Stimulated activated CD4-positive, alpha-beta T cell treated with anti-CD3 and anti-CD28 coated beads, Interleukin-1b, Interleukin-23, amount 100 ng/mL, for 48 hours (primary cell): ENCODE measurements around the gene KRTAP10-7.
"Not testable (repeated sequence)": the region's sequence is repeated elsewhere in the genome, so short reads cannot be mapped to it uniquely, and the experiment has no call there.

Source experiments
- DNase-seq: peaks from one replicate; pipeline ENCODE4 v3.0.0-alpha.2; 2020

The KRTAP10-7 gene

GRCh38 chr21:44600118-44600978 is at the start of gene KRTAP10-7:
TSS of gene KRTAP10-7 (plus strand) at chr21:44600597. CDS start at chr21:44600622, 25 bp downstream.
- DNase-seq: not testable (repeated sequence)

- DNase-seq: no peak
These were observed 49.6 kb upstream of the KRTAP10-7 start for GRCh38 chr21:44550807-44551206.

GRCh38 chr21:44551340-44551961 is 48.9 kb upstream of the KRTAP10-7 start, which contains the start of gene KRTAP10-2:
TSS of gene KRTAP10-2 (minus strand) at chr21:44551505. CDS start at chr21:44551458, 47 bp downstream.
- DNase-seq: no peak

GRCh38 chr21:44552136-44552535 is 48.3 kb upstream of the KRTAP10-7 start:
- DNase-seq: no peak

GRCh38 chr21:44552681-44553080 is 47.7 kb upstream of the KRTAP10-7 start:
- DNase-seq: no peak

GRCh38 chr21:44555200-44555875 is 45.1 kb upstream of the KRTAP10-7 start:
- no peak for DNase-seq

- no peak for DNase-seq
These were observed 43.5 kb upstream of the KRTAP10-7 start for GRCh38 chr21:44556879-44557278.

GRCh38 chr21:44557491-44558328 is 42.7 kb upstream of the KRTAP10-7 start:
- no peak for DNase-seq

GRCh38 chr21:44558329-44558675 is 42.1 kb upstream of the KRTAP10-7 start:
- DNase-seq: not testable (repeated sequence)

GRCh38 chr21:44558695-44559094 is 41.7 kb upstream of the KRTAP10-7 start, which contains the start of gene KRTAP10-3:
TSS of gene KRTAP10-3 (minus strand) at chr21:44558795. CDS start at chr21:44558715, 80 bp downstream.
- DNase-seq: no peak

GRCh38 chr21:44564099-44564498 is 36.3 kb upstream of the KRTAP10-7 start:
- DNase-seq: no peak

- no peak for DNase-seq
These were observed 35.4 kb upstream of the KRTAP10-7 start for GRCh38 chr21:44564886-44565598.

- DNase-seq: no peak
These were observed 34.0 kb upstream of the KRTAP10-7 start for GRCh38 chr21:44566403-44566802.

GRCh38 chr21:44567481-44568171 is 32.8 kb upstream of the KRTAP10-7 start:
- DNase-seq: no peak

- no peak for DNase-seq
These were observed 32.1 kb upstream of the KRTAP10-7 start for GRCh38 chr21:44568261-44568660.

GRCh38 chr21:44568667-44569556 is 31.5 kb upstream of the KRTAP10-7 start:
- DNase-seq: no peak

GRCh38 chr21:44569861-44570517 is 30.4 kb upstream of the KRTAP10-7 start:
- no peak for DNase-seq

GRCh38 chr21:44571296-44571695 is 29.1 kb upstream of the KRTAP10-7 start:
- DNase-seq: no peak
